Measurements from ENCODE around the gene CAMKMT. TPM values are rescaled to one million over a fixed set of nuclear protein-coding genes. Genes with fewer than 3 reads are reported as not detected.

The CAMKMT gene
- polyA plus RNA-seq, 3 donors = 4.7 to 7.8 (median 7.0) TPM

DNA sequence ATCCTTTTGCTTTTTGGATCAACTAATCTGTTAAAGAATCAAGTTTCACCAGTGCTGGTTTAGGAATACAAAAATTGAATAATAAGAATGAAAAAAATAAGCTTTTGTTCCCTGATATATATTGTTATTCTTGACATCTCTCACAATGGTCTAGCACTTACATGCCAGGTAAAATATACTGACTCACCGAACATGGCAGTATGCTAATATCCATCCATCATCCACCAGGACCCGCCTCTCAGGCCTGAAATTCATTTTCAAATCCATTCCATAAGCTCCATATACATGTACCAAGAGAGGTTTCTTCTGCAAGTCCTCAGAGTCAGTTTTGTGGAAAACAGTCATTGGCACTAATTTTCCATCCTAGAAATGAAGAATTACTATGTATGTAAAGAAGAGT is 33.0 kb upstream of the CAMKMT start:
- intact Hi-C loops (cut with micrococcal nuclease) = no loop called here
- Mint-ChIP-seq H3K36me3 (peaks cover 59 to 64% of the 10 kb centered on the region in 2 donors), H3K27ac (no peak overlapping the region), H3K4me3 (no peak overlapping the region), H3K27me3 (ENCODE audit: low read depth in 3 of 3) (no peaks in the 10 kb centered on the region), H3K9me3 (no peaks in the 10 kb centered on the region), H3K4me1 (no peaks in the 10 kb centered on the region)
- H3K4me3 ChIP-seq (replicated peaks in 1 of 3; ENCODE audit: low read depth in 2 of 3, low read length in 3 of 3) = no peak overlapping the region
- no peak overlapping the region for H3K9ac ChIP-seq (ENCODE audit: insufficient read depth, low read length, poor library complexity, severe bottlenecking)
- no peak overlapping the region for H3K27ac ChIP-seq (ENCODE audit: low read depth in 1 of 2, low read length in 2 of 2)
- H3K79me2 ChIP-seq (ENCODE audit: insufficient read depth, low read length) = no peaks in the 10 kb centered on the region
- no peaks in the 10 kb centered on the region for H3K27me3 ChIP-seq (ENCODE audit: control insufficient read depth in 2 of 2, insufficient read depth in 2 of 2, low read length in 2 of 2)
- no peaks in the 10 kb centered on the region for H3K4me1 ChIP-seq (ENCODE audit: control insufficient read depth in 1 of 2, insufficient read depth in 2 of 2, low read length in 2 of 2)
- no peak for TF ChIP-seq CTCF (IDR thresholded peaks at IDR 0.05)
- no peak for DNase-seq
- H2AFZ ChIP-seq (ENCODE audit: insufficient read depth, low read depth, low read length, poor library complexity, severe bottlenecking) = no peak overlapping the region
- no CpG with 5 or more reads among the region's 2 CpGs for WGBS (ENCODE audit: insufficient coverage)
- no peak overlapping the region for H3K4me2 ChIP-seq (replicated peaks; ENCODE audit: extremely low read depth, low read length, poor library complexity, severe bottlenecking)
- H4K20me1 ChIP-seq (ENCODE audit: insufficient read depth, low read length) = no peaks in the 10 kb centered on the region
- peaks cover 40 to 86% of the 10 kb centered on the region in 2 donors for H3K36me3 ChIP-seq (replicated peaks in 1 of 2; ENCODE audit: control insufficient read depth in 1 of 2, insufficient read depth in 2 of 2, low read length in 2 of 2)
- H3K9me3 ChIP-seq (replicated peaks in 1 of 2; ENCODE audit: control insufficient read depth in 1 of 2, insufficient read depth in 1 of 2, low read length in 2 of 2) = no peaks in the 10 kb centered on the region

DNA sequence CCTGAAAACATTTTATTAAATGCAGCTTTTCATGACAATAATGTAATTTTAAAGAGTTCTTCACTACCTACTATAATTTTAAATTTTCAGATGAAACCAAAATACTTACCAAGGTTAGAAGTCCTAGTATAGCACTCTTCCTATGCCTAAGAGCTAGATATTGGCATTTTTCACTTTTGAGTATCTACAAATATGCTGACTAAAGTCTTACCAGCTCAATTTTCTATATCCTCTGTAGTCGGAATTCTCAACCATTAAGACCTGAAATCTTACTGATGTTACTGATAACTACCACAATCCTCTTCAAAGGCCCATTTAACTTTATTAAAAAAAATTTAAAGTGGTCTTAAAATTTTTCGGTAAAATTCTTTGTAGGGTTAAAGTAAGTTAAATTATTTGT is 32.4 kb upstream of the CAMKMT start:
- Histone ChIP-seq H3K9ac (ENCODE audit: insufficient read depth, low read length, poor library complexity, severe bottlenecking) (no peak overlapping the region), H3K9me3 (replicated peaks in 1 of 2; ENCODE audit: control insufficient read depth in 1 of 2, insufficient read depth in 1 of 2, low read length in 2 of 2) (no peaks in the 10 kb centered on the region), H3K27ac (ENCODE audit: low read depth in 1 of 2, low read length in 2 of 2) (no peak overlapping the region), H3K4me2 (replicated peaks; ENCODE audit: extremely low read depth, low read length, poor library complexity, severe bottlenecking) (no peak overlapping the region), H3K4me3 (replicated peaks in 1 of 3; ENCODE audit: low read depth in 2 of 3, low read length in 3 of 3) (no peak overlapping the region), H3K4me1 (ENCODE audit: control insufficient read depth in 1 of 2, insufficient read depth in 2 of 2, low read length in 2 of 2) (no peaks in the 10 kb centered on the region), H4K20me1 (ENCODE audit: insufficient read depth, low read length) (no peaks in the 10 kb centered on the region), H3K27me3 (ENCODE audit: control insufficient read depth in 2 of 2, insufficient read depth in 2 of 2, low read length in 2 of 2) (no peaks in the 10 kb centered on the region), H2AFZ (ENCODE audit: insufficient read depth, low read depth, low read length, poor library complexity, severe bottlenecking) (no peak overlapping the region), H3K36me3 (replicated peaks in 1 of 2; ENCODE audit: control insufficient read depth in 1 of 2, insufficient read depth in 2 of 2, low read length in 2 of 2) (peaks cover 39 to 85% of the 10 kb centered on the region in 2 donors), H3K79me2 (ENCODE audit: insufficient read depth, low read length) (no peaks in the 10 kb centered on the region)
- TF ChIP-seq CTCF (IDR thresholded peaks at IDR 0.05) = no peak
- Mint-ChIP-seq H3K4me3 (no peak overlapping the region), H3K9me3 (no peaks in the 10 kb centered on the region), H3K4me1 (no peaks in the 10 kb centered on the region), H3K36me3 (peaks cover 54 to 62% of the 10 kb centered on the region in 2 donors), H3K27ac (no peak overlapping the region), H3K27me3 (ENCODE audit: low read depth in 3 of 3) (no peaks in the 10 kb centered on the region)
- no CpG with 5 or more reads among the region's 2 CpGs for WGBS (ENCODE audit: insufficient coverage)
- DNase-seq = no peak
- intact Hi-C loops (cut with micrococcal nuclease) = no loop called here
